Skin of body (tissue), 2 donors: Measurements from ENCODE around the gene BASP1. TPM values are rescaled to one million over a fixed set of nuclear protein-coding genes. Genes with fewer than 3 reads are reported as not detected.
"Not testable (repeated sequence)": the region's sequence is repeated elsewhere in the genome, so short reads cannot be mapped to it uniquely, and the experiment has no call there.

ENCODE experiments used
- DNase-seq: peaks from one replicate; lab custom pipeline; 2025; lab: John Stamatoyannopoulos, UW
- total RNA-seq: library from RNA; depleted of rRNA; stranded (reverse); fragments of >200 nt; gene quantifications from one replicate; pipeline ENCODE4 v1.2.3, GENCODE V29; 2014

The BASP1 gene
- total RNA-seq, 1 donor from 2014 or later = 36.1 TPM

GRCh38 chr5:17287501-17288155, 70.2 kb downstream of the BASP1 start:
- DNase-seq = no peak

GRCh38 chr5:17288570-17288969, 71.1 kb downstream of the BASP1 start:
- DNase-seq = no peak

GRCh38 chr5:17289681-17290539, 72.5 kb downstream of the BASP1 start:
- DNase-seq = no peak

- no peak for DNase-seq
Measured at GRCh38 chr5:17290540-17290974, 73.1 kb downstream of the BASP1 start.

GRCh38 chr5:17292434-17293015, 75.1 kb downstream of the BASP1 start:
- no peak for DNase-seq

- DNase-seq = no peak
Measured at GRCh38 chr5:17294639-17295311, 77.3 kb downstream of the BASP1 start.

- no peak for DNase-seq
Measured at GRCh38 chr5:17295671-17296070, 78.2 kb downstream of the BASP1 start.

GRCh38 chr5:17302106-17302505, 84.7 kb downstream of the BASP1 start:
- no peak for DNase-seq

GRCh38 chr5:17302604-17303003, 85.2 kb downstream of the BASP1 start:
- peak; percentile 6 for DNase-seq

- DNase-seq = no peak
Measured at GRCh38 chr5:17304282-17304681, 86.9 kb downstream of the BASP1 start.

- no peak for DNase-seq
Measured at GRCh38 chr5:17305017-17305416, 87.6 kb downstream of the BASP1 start.

- DNase-seq = no peak
Measured at GRCh38 chr5:17305964-17306725, 88.7 kb downstream of the BASP1 start.

- no peak for DNase-seq
Measured at GRCh38 chr5:17306726-17307091, 89.3 kb downstream of the BASP1 start.

GRCh38 chr5:17307440-17307839, 90.0 kb downstream of the BASP1 start:
- not testable (repeated sequence) for DNase-seq

- DNase-seq = no peak
Measured at GRCh38 chr5:17308326-17309065, 91.1 kb downstream of the BASP1 start.

GRCh38 chr5:17309462-17309861, 92.0 kb downstream of the BASP1 start:
- DNase-seq = no peak

GRCh38 chr5:17310502-17310901, 93.1 kb downstream of the BASP1 start:
- DNase-seq = not testable (repeated sequence)

GRCh38 chr5:17311811-17312210, 94.4 kb downstream of the BASP1 start:
- DNase-seq = not testable (repeated sequence)

GRCh38 chr5:17312358-17312757, 94.9 kb downstream of the BASP1 start:
- no peak for DNase-seq

- DNase-seq = peak; percentile 18
Measured at GRCh38 chr5:17314907-17315471, 97.6 kb downstream of the BASP1 start.
